A549 (cell line): ENCODE results near the gene KIF16B. TPM values are rescaled to one million over a fixed set of nuclear protein-coding genes. Genes with fewer than 3 reads are reported as not detected.

Source experiments
- ATAC-seq, 2 experiments: fragments of 200-7000 bp in 1 of 2; fragments of >200 bp in 1 of 2; cut with Nextera tagmentation in 1 of 2; cut with Tn5 transposase in 1 of 2; 3 replicates each; pipeline versions ENCODE4 v1.8.0 to v1.9.1; 2018 to 2020; ENCODE audit warnings: mild to moderate bottlenecking in 1 of 2, moderate library complexity in 1 of 2
- CTCF ChIA-PET: fragments of 300-600 bp; sonication (Branson Sonifier 250); formaldehyde crosslinking; extraction: SDS; loops from one replicate; lab custom pipeline; 2021; ENCODE audit warnings: antibody characterized with exemption, inconsistent platforms; lab: Yijun Ruan, JAX
- POLR2A ChIA-PET: fragments of 350-600 bp; formaldehyde crosslinking; extraction: SDS; loops from one replicate; lab custom pipeline; 2021; ENCODE audit warnings: antibody characterized with exemption, inconsistent platforms; lab: Yijun Ruan, JAX
- DNase-seq, 2 experiments: peaks; one replicate each; pipeline versions ENCODE4 v3.0.0 to v3.0.0-alpha.2; 2011 to 2016; ENCODE audit warnings: low read depth in 1 of 2, low spot score in 1 of 2
- FAIRE-seq: peaks from 2 replicates; lab custom pipeline; 2011; peaks lifted over from hg19 to GRCh38; lab: Jason Lieb, UNC
- H3K27ac ChIP-seq, 2 experiments: fragments of >200 bp; sonication (Bioruptor Twin); formaldehyde crosslinking; 3 replicates each; pipeline ENCODE4 v1.5.1; 2016 to 2017
- H3K4me1 ChIP-seq: fragments of >200 bp; sonication (Bioruptor Twin); formaldehyde crosslinking; 3 replicates; pipeline ENCODE4 v1.6.1; 2016
- H3K4me2 ChIP-seq: fragments of >200 bp; sonication (Bioruptor Twin); formaldehyde crosslinking; 3 replicates; pipeline ENCODE4 v1.6.1; 2016
- H3K4me3 ChIP-seq: fragments of >200 bp; sonication (Bioruptor Twin); formaldehyde crosslinking; 3 replicates; pipeline ENCODE4 v1.5.1; 2016
- H3K9me3 ChIP-seq: fragments of >200 bp; sonication (Bioruptor Twin); formaldehyde crosslinking; 3 replicates; pipeline ENCODE4 v1.6.1; 2016
- ATOH8 ChIP-seq: fragments of 250-450 bp; sonication (Bioruptor Pico); IDR thresholded peaks from 2 replicates; pipeline ENCODE4 v1.5.0; 2020; ENCODE audit warnings: low read depth, mild to moderate bottlenecking, moderate library complexity
- CBX2 ChIP-seq: fragments of 200-600 bp; sonication (generic); IDR thresholded peaks from 2 replicates; pipeline ENCODE4 v1.6.1; 2016; ENCODE audit warnings: low read depth, mild to moderate bottlenecking, borderline replicate concordance
- CEBPB ChIP-seq, 2 experiments: fragments of >200 bp in 1 of 2; sonication (Bioruptor Twin) in 1 of 2; formaldehyde crosslinking in 1 of 2; IDR thresholded peaks; 2 replicates each; pipeline ENCODE4 v1.6.1; 2012 to 2016
- CHD4 ChIP-seq: fragments of 200-600 bp; sonication (generic); IDR thresholded peaks from 2 replicates; pipeline ENCODE4 v1.6.1; 2016; ENCODE audit warnings: antibody characterized with exemption, mild to moderate bottlenecking, borderline replicate concordance
- ESRRA ChIP-seq: fragments of 150-350 bp; IDR thresholded peaks from 2 replicates; pipeline ENCODE4 v1.6.1; 2014; ENCODE audit warnings: mild to moderate bottlenecking, low read length, borderline replicate concordance
- GATA3 ChIP-seq: IDR thresholded peaks from 2 replicates; pipeline ENCODE4 v1.6.1; 2012; ENCODE audit warnings: borderline replicate concordance
- HES2 ChIP-seq: fragments of >200 bp; sonication (Bioruptor Twin); formaldehyde crosslinking; IDR thresholded peaks from 2 replicates; pipeline ENCODE4 v1.6.1; 2016
- HEYL ChIP-seq: fragments of 250-450 bp; sonication (Bioruptor Pico); IDR thresholded peaks from 2 replicates; pipeline ENCODE4 v1.8.0; 2021; ENCODE audit warnings: mild to moderate bottlenecking, moderate library complexity
- HMGXB4 ChIP-seq: fragments of 250-450 bp; sonication (Bioruptor Pico); IDR thresholded peaks from 2 replicates; pipeline ENCODE4 v1.5.0; 2021; ENCODE audit warnings: mild to moderate bottlenecking, moderate library complexity, borderline replicate concordance
- JUN ChIP-seq, 2 experiments: fragments of >200 bp; sonication (Bioruptor Twin); formaldehyde crosslinking; IDR thresholded peaks; 2 replicates in 1 of 2; 3 replicates in 1 of 2; pipeline ENCODE4 v1.6.1; 2016 to 2017
- KDM1A ChIP-seq: fragments of 200-600 bp; sonication (generic); IDR thresholded peaks from 2 replicates; pipeline ENCODE4 v1.6.1; 2016; ENCODE audit warnings: low read depth, mild to moderate bottlenecking
- MAFK ChIP-seq: fragments of 450-650 bp; IDR thresholded peaks from 2 replicates; pipeline ENCODE4 v1.6.1; 2014; ENCODE audit not compliant: partially characterized antibody
- MAZ ChIP-seq: fragments of 150-350 bp; IDR thresholded peaks from 2 replicates; pipeline ENCODE4 v1.6.1; 2014; ENCODE audit warnings: antibody characterized with exemption, low read depth, low read length, borderline replicate concordance
- POLR2AphosphoS2 ChIP-seq: conservative IDR thresholded peaks from 2 replicates; pipeline ENCODE4 v1.6.1; 2012; ENCODE audit warnings: low read length, improper control_type of control experiment, inconsistent platforms
- SREBF2 ChIP-seq: fragments of 450-650 bp; IDR thresholded peaks from 2 replicates; pipeline ENCODE4 v1.6.1; 2014; ENCODE audit warnings: mild to moderate bottlenecking, moderate library complexity
- TP53 ChIP-seq: fragments of 250-450 bp; sonication (Bioruptor Pico); IDR thresholded peaks from 2 replicates; pipeline ENCODE4 v1.5.0; 2021; ENCODE audit warnings: mild to moderate bottlenecking, moderate library complexity
- WGBS: methylation state at CpG from one replicate; pipeline ENCODE4 v1.1.6; 2017; ENCODE audit errors: missing lambda C conversion rate; 5-methylcytosine and 5-hydroxymethylcytosine counted together
- polyA plus RNA-seq, 4 experiments: library from polyadenylated mRNA; depleted of rRNA in 3 of 4; stranded (reverse); fragments of >200 nt; fragmentation: RNase III in 1 of 4; extraction: RNeasy Plus Mini Kit Qiagen cat#74134 plus additional on column Dnase treatment in 1 of 4; gene quantifications; 2 replicates in 3 of 4; 3 replicates in 1 of 4; pipeline ENCODE4 v1.2.3, GENCODE V29; 2011 to 2017
- TF ChIP-seq, protein P1 (sequence below): IDR thresholded peaks from 2 replicates; pipeline ENCODE4 v1.6.1; 2012; ENCODE audit warnings: low read depth, borderline replicate concordance

KIF16B gene
- polyA plus RNA-seq, 2 of the 4 experiments (the other 2 are of a cell fraction) = 14.1 to 23.3 TPM

GRCh38 chr20:16327606-16328005 is 245.6 kb downstream of the KIF16B start:
- ATAC-seq (no peak), DNase-seq (no peak), FAIRE-seq (no peak)
- 87% methylated on average over 1 of the region's 1 CpG for WGBS
- Histone ChIP-seq H3K4me2 (no peak overlapping the region), H3K9me3 (no peaks in the 10 kb centered on the region), H3K4me1 (no peaks in the 10 kb centered on the region), H3K27ac (no peak overlapping the region), H3K4me3 (no peak overlapping the region)
- ChIA-PET POLR2A (no interaction called here), CTCF (no interaction called here)
- no peak for TF ChIP-seq HMGXB4 (CRISPR knock-in tag)
- TF ChIP-seq KDM1A = no peak
- no peak for TF ChIP-seq CEBPB (IDR thresholded peaks at IDR 0.05)
- TF ChIP-seq TP53 = no peak
- no peak for TF ChIP-seq HEYL (CRISPR knock-in tag)
- TF ChIP-seq POLR2AphosphoS2 = no peak
- TF ChIP-seq ATOH8 (CRISPR knock-in tag) = no peak
- no peak for TF ChIP-seq GATA3
- no peak for TF ChIP-seq HES2
- TF ChIP-seq JUN (IDR thresholded peaks at IDR 0.05) = no peak
- TF ChIP-seq CBX2 = no peak
- TF ChIP-seq SREBF2 = no peak

DNA sequence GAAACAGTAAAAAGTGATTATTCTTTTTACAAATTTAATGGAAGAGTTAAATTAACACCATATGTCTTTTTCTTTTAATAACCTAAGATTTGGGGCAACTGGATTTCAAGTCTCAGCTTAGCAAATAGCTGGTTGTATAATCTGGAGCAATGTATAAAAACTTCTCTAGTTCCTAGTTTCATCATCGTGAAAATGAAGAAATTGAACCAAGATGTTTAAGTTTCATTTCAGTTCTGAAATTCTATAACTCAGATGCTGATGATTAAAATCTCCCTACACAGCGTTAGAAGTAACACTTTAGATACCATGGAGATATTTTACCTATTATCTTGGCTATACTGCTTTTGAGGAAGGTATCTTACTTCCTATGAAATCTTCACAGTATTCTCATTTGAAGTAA is 252.0 kb downstream of the KIF16B start:
- ATAC-seq = no peak

More for the DNA sequence above, 252.0 kb downstream of the KIF16B start:
- H3K4me1 ChIP-seq = no peaks in the 10 kb centered on the region
- no peak for FAIRE-seq
- TF ChIP-seq MAZ = no peak
- TF ChIP-seq CEBPB (IDR thresholded peaks at IDR 0.05) = no peak
- no peak for TF ChIP-seq HEYL (CRISPR knock-in tag)
- TF ChIP-seq ATOH8 (CRISPR knock-in tag) = no peak
- TF ChIP-seq MAFK = no peak
- TF ChIP-seq, protein P1, sequence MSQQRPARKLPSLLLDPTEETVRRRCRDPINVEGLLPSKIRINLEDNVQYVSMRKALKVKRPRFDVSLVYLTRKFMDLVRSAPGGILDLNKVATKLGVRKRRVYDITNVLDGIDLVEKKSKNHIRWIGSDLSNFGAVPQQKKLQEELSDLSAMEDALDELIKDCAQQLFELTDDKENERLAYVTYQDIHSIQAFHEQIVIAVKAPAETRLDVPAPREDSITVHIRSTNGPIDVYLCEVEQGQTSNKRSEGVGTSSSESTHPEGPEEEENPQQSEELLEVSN = no peak
- TF ChIP-seq ESRRA = no peak
- no peak for TF ChIP-seq CHD4
- TF ChIP-seq, all 56 proteins: peak for 0
- H3K4me2 ChIP-seq = no peak overlapping the region
- H3K4me3 ChIP-seq = no peak overlapping the region
- CTCF ChIA-PET = interaction anchor here (0.6 to 0.9 kb wide), 2 partner anchors 113 to 165 kb away, joined by 3 read pairs; no protein-coding TSS in a partner anchor
- POLR2A ChIA-PET = no interaction called here
- no peaks in the 10 kb centered on the region for H3K9me3 ChIP-seq
- DNase-seq = no peak
- no peak overlapping the region for H3K27ac ChIP-seq
- WGBS = 83% methylated on average over 2 of the region's 2 CpGs
